Esophagus muscularis mucosa (tissue), 3 donors: ENCODE data around the gene POLR3B.

Source experiments
- CTCF ChIP-seq, 3 experiments: fragments of 200-600 bp in 2 of 3; fragments of 450-650 bp in 1 of 3; sonication (generic) in 2 of 3; IDR thresholded peaks; one replicate each; pipeline ENCODE4 v1.5.1; 2017 to 2019; ENCODE audit warnings: antibody characterized with exemption in 3 of 3, mild to moderate bottlenecking in 2 of 3, moderate library complexity in 1 of 3
- POLR2A ChIP-seq: fragments of 450-650 bp; IDR thresholded peaks from one replicate; pipeline ENCODE4 v1.6.1; 2017; ENCODE audit warnings: antibody characterized with exemption, moderate library complexity, mild to moderate bottlenecking, low read depth

GRCh38 chr12:106332536-106332935 lies 25.0 kb upstream of the POLR3B start:
- no peak for TF ChIP-seq CTCF (IDR thresholded peaks at IDR 0.05)
- no peak for TF ChIP-seq POLR2A
